ENCODE data around the gene GKN1. TPM values are rescaled to one million over a fixed set of nuclear protein-coding genes. Genes with fewer than 3 reads are reported as not detected.

Gene GKN1
- total and polyA plus RNA-seq, 5 donors, result not detected

- ATAC-seq, result no peak
- whole genome bisulfite sequencing, result 75% methylated on average over 8 of the region's 8 CpGs
- H3K4me1 ChIP-seq (ENCODE audit: control insufficient read depth, insufficient read depth, low read length), result peaks cover 5% of the 10 kb centered on the region
- no peak overlapping the region for H3K27ac ChIP-seq (ENCODE audit: low read length)
- intact Hi-C loops (cut with DNase I), result loop anchor here in 3 of 4 donors (5.0 kb wide), 1 partner anchor 297 kb away; no protein-coding TSS in a partner anchor
- H3K27me3 ChIP-seq (ENCODE audit: control insufficient read depth, insufficient read depth), result no peaks in the 10 kb centered on the region
- H3K9me3 ChIP-seq (ENCODE audit: control insufficient read depth, low read length), result no peaks in the 10 kb centered on the region
- DNase-seq, result no peak
- no peak overlapping the region for H3K4me3 ChIP-seq (ENCODE audit: low read length)
These were observed 36.2 kb downstream of the GKN1 start for GRCh38 chr2:69010437-69011194.

- no peaks in the 10 kb centered on the region for H3K9me3 ChIP-seq (ENCODE audit: control insufficient read depth, low read length)
- no peak overlapping the region for H3K27ac ChIP-seq (ENCODE audit: low read length)
- no peak for DNase-seq
- intact Hi-C loops (cut with DNase I), result loop anchor here in 3 of 4 donors (5.0 kb wide), 1 partner anchor 296 kb away; no protein-coding TSS in a partner anchor
- no peak for ATAC-seq
- no peaks in the 10 kb centered on the region for H3K27me3 ChIP-seq (ENCODE audit: control insufficient read depth, insufficient read depth)
- no peak overlapping the region for H3K4me3 ChIP-seq (ENCODE audit: low read length)
- WGBS, result 70% methylated on average over 4 of the region's 4 CpGs
- peaks cover 5% of the 10 kb centered on the region for H3K4me1 ChIP-seq (ENCODE audit: control insufficient read depth, insufficient read depth, low read length)
These were observed 37.2 kb downstream of the GKN1 start for GRCh38 chr2:69011611-69012157.

- peak; percentile 61 to 91 (median 89) for DNase-seq
- Histone ChIP-seq H3K4me3 (ENCODE audit: low read length) (peak overlapping the region; percentile 54), H3K9me3 (ENCODE audit: control insufficient read depth, low read length) (no peaks in the 10 kb centered on the region), H3K27ac (ENCODE audit: low read length) (no peak overlapping the region), H3K4me1 (ENCODE audit: control insufficient read depth, insufficient read depth, low read length) (peaks cover 5% of the 10 kb centered on the region), H3K27me3 (ENCODE audit: control insufficient read depth, insufficient read depth) (no peaks in the 10 kb centered on the region)
- intact Hi-C loops (cut with DNase I), result loop anchor here in 3 of 4 donors (5.0 kb wide), 1 partner anchor 295 kb away; no protein-coding TSS in a partner anchor
- 11% methylated on average over 27 of the region's 27 CpGs for WGBS
- ATAC-seq, result peak; percentile 67 to 75
These were observed 38.1 kb downstream of the GKN1 start for GRCh38 chr2:69012310-69013141.

GRCh38 chr2:69013142-69013839 lies 38.9 kb downstream of the GKN1 start, which contains the start of gene ANTXR1:
Gene ANTXR1 (plus strand): TSS chr2:69013179. CDS start chr2:69013500, 321 bp downstream.
- ATAC-seq, result peak; percentile 76 to 81
- WGBS, result under 1% methylated on average over 63 of the region's 63 CpGs
- Histone ChIP-seq H3K9me3 (ENCODE audit: control insufficient read depth, low read length) (no peaks in the 10 kb centered on the region), H3K4me3 (ENCODE audit: low read length) (peak within 1 kb of the TSS; percentile 54), H3K27me3 (ENCODE audit: control insufficient read depth, insufficient read depth) (no peaks in the 10 kb centered on the region), H3K4me1 (ENCODE audit: control insufficient read depth, insufficient read depth, low read length) (peaks cover 9% of the 10 kb centered on the region), H3K27ac (ENCODE audit: low read length) (peak within 1 kb of the TSS; percentile 26)
- intact Hi-C loops (cut with DNase I), result loop anchor here in 3 of 4 donors (5.0 kb wide), 1 partner anchor 294 kb away; no protein-coding TSS in a partner anchor
- peak; percentile 38 to 74 (median 70) for DNase-seq

- intact Hi-C loops (cut with DNase I), result loop anchor here in 3 of 4 donors (5.0 kb wide), 1 partner anchor 293 kb away; no protein-coding TSS in a partner anchor
These were observed 39.7 kb downstream of the GKN1 start for GRCh38 chr2:69013840-69014821.

GRCh38 chr2:69017080-69017479 lies 42.6 kb downstream of the GKN1 start:
- H3K4me3 ChIP-seq (ENCODE audit: low read length), result no peak overlapping the region
- peaks cover 9% of the 10 kb centered on the region for H3K4me1 ChIP-seq (ENCODE audit: control insufficient read depth, insufficient read depth, low read length)
- no peaks in the 10 kb centered on the region for H3K27me3 ChIP-seq (ENCODE audit: control insufficient read depth, insufficient read depth)
- WGBS, result 56% methylated on average over 5 of the region's 5 CpGs
- no peaks in the 10 kb centered on the region for H3K9me3 ChIP-seq (ENCODE audit: control insufficient read depth, low read length)
- H3K27ac ChIP-seq (ENCODE audit: low read length), result no peak overlapping the region
- no peak for DNase-seq
- intact Hi-C loops (cut with DNase I), result no loop called here
- peak in 1 of 2 donors; percentile 27 for ATAC-seq

More at GRCh38 chr2:69013840-69014821, 39.7 kb downstream of the GKN1 start:
- H3K4me3 ChIP-seq (ENCODE audit: low read length), result peak overlapping the region; percentile 54
- ATAC-seq (peak in 1 of 2 donors; percentile 22), DNase-seq (no peak)
- no peaks in the 10 kb centered on the region for H3K9me3 ChIP-seq (ENCODE audit: control insufficient read depth, low read length)
- H3K27me3 ChIP-seq (ENCODE audit: control insufficient read depth, insufficient read depth), result no peaks in the 10 kb centered on the region
- peaks cover 9% of the 10 kb centered on the region for H3K4me1 ChIP-seq (ENCODE audit: control insufficient read depth, insufficient read depth, low read length)
- H3K27ac ChIP-seq (ENCODE audit: low read length), result peak overlapping the region; percentile 55
- 5% methylated on average over 20 of the region's 20 CpGs for WGBS

- 59% methylated on average over 3 of the region's 3 CpGs for WGBS
- no peaks in the 10 kb centered on the region for H3K9me3 ChIP-seq (ENCODE audit: control insufficient read depth, low read length)
- H3K4me1 ChIP-seq (ENCODE audit: control insufficient read depth, insufficient read depth, low read length), result peaks cover 9% of the 10 kb centered on the region
- no peaks in the 10 kb centered on the region for H3K27me3 ChIP-seq (ENCODE audit: control insufficient read depth, insufficient read depth)
- H3K4me3 ChIP-seq (ENCODE audit: low read length), result no peak overlapping the region
- ATAC-seq (no peak), DNase-seq (no peak)
- intact Hi-C loops (cut with DNase I), result no loop called here
- no peak overlapping the region for H3K27ac ChIP-seq (ENCODE audit: low read length)
These were observed 43.4 kb downstream of the GKN1 start for GRCh38 chr2:69017835-69018234.

- 77% methylated on average over 4 of the region's 4 CpGs for WGBS
- no peaks in the 10 kb centered on the region for H3K9me3 ChIP-seq (ENCODE audit: control insufficient read depth, low read length)
- H3K27me3 ChIP-seq (ENCODE audit: control insufficient read depth, insufficient read depth), result no peaks in the 10 kb centered on the region
- ATAC-seq (no peak), DNase-seq (no peak)
- no peak overlapping the region for H3K27ac ChIP-seq (ENCODE audit: low read length)
- intact Hi-C loops (cut with DNase I), result no loop called here
- peaks cover 9% of the 10 kb centered on the region for H3K4me1 ChIP-seq (ENCODE audit: control insufficient read depth, insufficient read depth, low read length)
- H3K4me3 ChIP-seq (ENCODE audit: low read length), result no peak overlapping the region
These were observed 44.3 kb downstream of the GKN1 start for GRCh38 chr2:69018678-69019095.

GRCh38 chr2:69020496-69021426 lies 46.3 kb downstream of the GKN1 start:
- Histone ChIP-seq H3K4me3 (ENCODE audit: low read length) (no peak overlapping the region), H3K9me3 (ENCODE audit: control insufficient read depth, low read length) (no peaks in the 10 kb centered on the region), H3K27ac (ENCODE audit: low read length) (no peak overlapping the region), H3K27me3 (ENCODE audit: control insufficient read depth, insufficient read depth) (no peaks in the 10 kb centered on the region), H3K4me1 (ENCODE audit: control insufficient read depth, insufficient read depth, low read length) (peaks cover 6% of the 10 kb centered on the region)
- intact Hi-C loops (cut with DNase I), result no loop called here
- 64% methylated on average over 8 of the region's 8 CpGs for WGBS
- no peak for DNase-seq
- no peak for ATAC-seq
